Fibroblast of skin of abdomen (primary cell): ENCODE results near the gene E2F4.

ENCODE experiments used
- DNase-seq: peaks from one replicate; pipeline ENCODE4 v3.0.0-alpha.2; 2013

Gene E2F4

DNA sequence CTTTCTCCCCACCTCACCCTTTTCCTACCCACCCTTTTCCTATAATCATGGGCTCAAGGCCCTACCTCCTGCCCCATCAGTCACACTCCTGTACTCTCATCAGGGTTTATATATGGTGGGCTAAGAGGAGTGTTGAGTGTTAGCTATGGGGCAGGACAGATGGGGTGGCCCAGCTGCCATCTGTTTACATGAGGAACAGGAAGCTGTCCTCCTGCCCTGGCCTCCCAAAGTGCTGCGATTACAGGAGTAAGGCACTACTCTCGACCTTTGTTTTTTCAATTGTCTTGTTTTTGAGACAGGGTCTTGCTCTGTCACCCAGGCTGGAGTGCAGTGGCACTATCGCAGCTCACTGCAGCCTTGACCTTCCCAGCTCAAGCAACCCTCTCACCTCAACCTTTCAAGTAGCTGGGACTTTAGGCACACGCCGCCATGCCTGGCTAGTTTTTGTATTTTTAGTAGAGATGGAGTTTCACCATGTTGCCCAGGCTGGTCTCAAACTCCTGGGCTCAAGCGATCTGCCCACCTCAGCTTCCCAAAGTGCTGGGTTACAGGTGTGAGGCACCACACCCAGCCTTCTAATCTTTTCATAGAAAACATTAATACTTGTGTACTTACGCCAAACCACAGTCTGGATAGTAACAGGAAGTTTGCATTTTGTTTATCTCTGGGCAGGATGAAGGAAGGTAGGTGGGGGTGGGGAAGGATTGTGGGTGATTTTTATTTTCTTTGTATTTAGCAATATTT is 33.9 kb upstream of the E2F4 start:
- no peak for DNase-seq

GRCh38 chr16:67158637-67159600 is 33.0 kb upstream of the E2F4 start:
- DNase-seq, result no peak

DNA sequence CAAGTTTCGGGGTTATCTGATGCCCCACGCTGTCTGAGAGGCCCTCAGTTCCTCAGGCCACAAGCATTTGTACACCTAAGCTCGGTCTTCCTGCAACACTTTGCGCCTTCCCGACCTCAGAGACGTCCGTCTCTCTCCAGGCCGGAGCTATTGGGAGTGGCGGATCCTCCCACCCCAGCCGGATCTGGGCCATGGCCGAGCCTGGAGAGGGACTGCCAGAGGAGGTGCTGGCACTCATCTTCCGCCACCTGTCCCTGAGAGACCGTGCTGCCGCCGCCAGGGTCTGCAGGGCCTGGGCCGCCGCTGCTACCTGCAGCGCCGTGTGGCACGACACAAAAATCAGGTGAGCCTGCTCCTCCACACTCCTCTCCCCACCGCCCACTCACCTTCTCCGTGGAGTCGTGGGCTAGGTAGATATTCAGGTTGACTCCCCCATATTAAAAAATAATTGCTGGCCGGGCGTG is 30.3 kb upstream of the E2F4 start:
- DNase-seq, result no peak

DNA sequence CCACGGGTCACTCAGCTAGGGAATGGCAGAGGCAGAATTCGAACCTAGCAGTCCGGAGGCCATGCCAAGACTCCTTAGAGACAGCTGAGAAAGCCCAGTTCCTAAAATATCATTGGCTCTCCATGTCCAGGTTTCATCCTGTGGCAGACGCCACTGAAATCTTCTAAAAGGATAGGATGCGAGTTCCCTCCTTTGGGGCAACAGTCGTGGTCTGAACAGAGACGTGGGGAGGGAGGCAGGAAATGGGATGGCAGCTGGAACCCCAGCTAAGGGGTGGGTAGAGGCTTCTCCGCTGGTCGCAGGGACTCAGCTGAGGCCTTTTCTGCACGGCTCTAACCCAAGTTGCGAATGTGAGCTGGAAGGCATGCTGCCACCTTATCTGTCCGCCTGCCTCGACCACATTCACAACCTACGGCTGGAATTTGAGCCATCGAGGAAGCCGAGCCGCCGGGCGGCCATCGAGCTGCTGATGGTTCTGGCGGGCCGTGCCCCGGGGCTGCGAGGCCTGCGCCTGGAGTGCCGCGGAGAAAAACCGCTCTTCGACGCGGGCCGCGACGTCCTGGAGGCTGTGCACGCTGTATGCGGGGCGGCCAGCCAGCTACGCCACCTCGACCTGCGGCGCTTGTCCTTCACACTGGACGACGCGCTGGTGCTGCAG is 29.3 kb upstream of the E2F4 start:
- DNase-seq, result no peak

DNA sequence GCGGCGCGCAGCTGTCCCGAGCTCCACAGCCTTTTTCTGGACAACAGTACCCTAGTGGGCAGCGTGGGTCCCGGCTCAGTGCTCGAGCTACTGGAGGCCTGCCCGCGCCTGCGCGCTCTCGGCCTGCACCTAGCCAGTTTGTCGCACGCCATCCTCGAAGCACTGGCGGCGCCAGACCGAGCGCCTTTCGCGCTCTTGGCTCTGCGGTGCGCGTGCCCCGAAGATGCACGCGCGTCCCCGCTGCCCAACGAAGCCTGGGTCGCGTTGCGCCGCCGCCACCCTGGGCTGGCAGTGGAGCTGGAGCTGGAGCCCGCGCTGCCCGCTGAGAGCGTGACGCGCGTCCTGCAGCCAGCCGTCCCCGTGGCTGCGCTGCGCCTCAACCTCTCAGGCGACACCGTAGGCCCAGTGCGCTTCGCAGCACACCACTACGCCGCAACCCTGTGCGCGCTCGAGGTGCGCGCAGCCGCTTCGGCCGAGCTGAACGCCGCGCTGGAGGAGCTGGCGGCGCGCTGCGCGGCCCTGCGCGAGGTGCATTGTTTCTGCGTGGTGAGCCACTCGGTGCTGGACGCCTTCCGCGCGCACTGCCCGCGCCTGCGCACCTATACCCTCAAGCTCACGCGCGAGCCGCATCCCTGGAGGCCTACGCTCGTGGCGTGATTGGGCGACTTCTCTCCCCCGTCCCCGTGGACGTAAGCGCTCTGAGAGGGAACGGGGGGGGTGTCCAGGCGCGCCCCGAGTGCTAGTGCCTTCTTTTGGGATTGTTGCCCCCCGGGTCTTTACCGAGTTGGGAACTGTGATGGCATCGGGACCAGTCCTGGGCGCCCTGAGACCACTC is 28.6 kb upstream of the E2F4 start:
- DNase-seq, result no peak

DNA sequence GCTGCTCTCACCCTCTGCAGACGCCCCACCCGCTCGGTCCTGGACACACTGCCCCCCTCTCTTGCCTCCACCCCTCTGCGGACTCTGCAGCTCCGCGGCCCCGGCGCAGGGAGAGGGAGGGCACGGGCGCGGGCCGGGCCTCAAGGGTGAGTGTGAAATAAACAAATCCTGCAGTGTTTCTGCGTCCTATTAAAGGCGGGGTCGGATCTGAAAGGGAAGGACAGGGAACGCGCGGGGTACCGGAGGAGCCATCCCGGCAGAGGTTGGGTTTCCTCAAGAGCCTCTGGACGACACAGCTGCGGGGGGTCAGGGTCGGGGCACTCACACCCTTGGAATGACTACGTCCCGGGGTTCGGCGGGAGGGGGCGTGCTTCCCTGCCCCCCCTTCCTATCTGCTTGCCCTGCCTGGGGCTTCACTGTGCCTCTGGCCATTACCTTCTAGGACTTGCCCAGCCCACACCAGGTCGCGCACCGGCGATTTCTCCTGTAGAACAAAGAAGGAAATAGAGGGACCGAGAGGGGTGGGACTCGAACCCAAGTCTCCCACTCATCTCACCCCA is 27.9 kb upstream of the E2F4 start:
- DNase-seq, result no peak

GRCh38 chr16:67164599-67165061 is 27.3 kb upstream of the E2F4 start, which contains the start of gene HSF4:
HSF4 (plus strand) TSS chr16:67164745; CDS start chr16:67164812, 67 bp downstream.
- no peak for DNase-seq

DNA sequence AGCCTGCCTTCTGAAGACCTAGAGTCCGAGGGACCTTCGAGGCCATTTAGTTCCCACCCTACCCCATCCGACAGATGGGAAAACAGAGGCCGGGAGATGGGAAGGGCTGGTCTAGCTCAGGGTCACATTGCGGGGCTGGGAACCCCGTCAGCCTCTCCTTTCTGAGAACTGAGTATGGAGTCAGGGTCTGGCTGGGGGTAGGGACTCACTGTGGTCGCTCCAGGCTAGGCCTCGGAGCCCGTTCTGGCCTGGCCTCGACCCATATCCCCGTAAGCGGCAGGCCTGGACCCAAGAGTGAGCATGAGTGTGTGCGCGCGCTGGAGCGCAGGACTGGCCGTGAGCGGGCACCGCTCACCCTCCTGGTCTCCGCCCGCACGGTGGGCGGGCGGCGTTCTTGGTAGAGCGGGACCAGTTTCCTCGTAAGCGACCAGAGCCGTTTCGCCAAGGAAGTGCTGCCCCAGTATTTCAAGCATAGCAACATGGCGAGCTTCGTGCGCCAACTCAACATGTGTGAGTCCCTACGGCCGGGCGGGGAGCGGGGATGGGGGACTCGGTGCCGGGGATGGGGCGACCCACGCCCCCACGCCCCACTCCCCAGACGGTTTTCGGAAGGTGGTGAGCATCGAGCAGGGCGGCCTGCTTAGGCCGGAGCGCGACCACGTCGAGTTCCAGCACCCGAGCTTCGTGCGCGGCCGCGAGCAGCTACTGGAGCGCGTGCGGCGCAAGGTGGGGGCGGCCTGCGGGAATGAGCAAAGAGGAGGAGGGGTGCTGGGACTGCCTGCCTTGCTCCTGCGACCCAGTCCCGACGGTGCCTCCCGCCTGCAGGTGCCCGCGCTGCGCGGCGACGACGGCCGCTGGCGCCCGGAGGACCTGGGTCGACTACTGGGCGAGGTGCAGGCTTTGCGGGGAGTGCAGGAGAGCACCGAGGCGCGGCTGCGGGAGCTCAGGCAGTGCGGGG is 26.6 kb upstream of the E2F4 start:
- DNase-seq, result no peak

DNA sequence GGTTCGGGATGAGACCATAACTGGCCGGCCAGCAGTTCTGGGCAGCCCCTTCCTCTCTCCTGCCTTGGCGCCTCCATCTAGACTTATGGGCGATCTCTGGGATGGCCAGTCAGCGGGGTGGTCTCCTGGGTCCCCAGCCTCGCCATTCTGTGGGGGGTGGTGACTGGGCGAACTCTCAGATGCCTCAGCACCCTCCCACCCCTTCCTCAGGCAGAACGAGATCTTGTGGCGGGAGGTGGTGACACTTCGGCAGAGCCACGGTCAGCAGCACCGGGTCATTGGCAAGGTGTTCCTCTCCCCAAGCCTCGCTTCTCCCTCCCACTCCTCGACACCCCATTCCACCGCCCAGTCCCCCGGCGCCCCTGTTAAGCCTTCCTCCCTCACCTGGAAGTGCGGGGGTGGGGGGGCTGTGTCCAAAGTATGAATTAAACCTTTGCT is 25.8 kb upstream of the E2F4 start:
- DNase-seq, result no peak

- DNase-seq, result no peak
Measured at GRCh38 chr16:67166598-67167168, 25.3 kb upstream of the E2F4 start.

DNA sequence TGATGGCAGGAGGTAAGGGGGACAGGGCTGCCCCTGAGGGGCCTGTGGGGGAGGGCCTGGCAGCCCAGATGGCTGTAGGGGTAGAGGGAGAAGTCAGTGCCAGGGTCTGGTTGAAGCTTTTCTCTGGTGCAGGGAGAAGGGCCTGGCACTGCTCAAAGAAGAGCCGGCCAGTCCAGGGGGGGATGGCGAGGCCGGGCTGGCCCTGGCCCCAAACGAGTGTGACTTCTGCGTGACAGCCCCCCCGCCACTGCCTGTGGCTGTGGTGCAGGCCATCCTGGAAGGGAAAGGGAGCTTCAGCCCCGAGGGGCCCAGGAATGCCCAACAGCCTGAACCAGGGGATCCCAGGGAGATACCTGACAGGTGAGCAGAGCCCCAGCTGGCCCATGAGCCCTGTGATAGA is 24.4 kb upstream of the E2F4 start:
- DNase-seq, result no peak

- DNase-seq, result no peak
Measured at GRCh38 chr16:67169011-67169451, 22.9 kb upstream of the E2F4 start.

- DNase-seq, result no peak
Measured at GRCh38 chr16:67169642-67170167, 22.2 kb upstream of the E2F4 start.

GRCh38 chr16:67170168-67170948 is 21.6 kb upstream of the E2F4 start, which contains the start of gene NOL3:
NOL3 (plus strand) TSS chr16:67170538.
- peak; percentile 82 for DNase-seq

GRCh38 chr16:67170949-67171649 is 20.9 kb upstream of the E2F4 start:
- DNase-seq, result no peak

- no peak for DNase-seq
Measured at GRCh38 chr16:67173323-67173722, 18.6 kb upstream of the E2F4 start.

DNA sequence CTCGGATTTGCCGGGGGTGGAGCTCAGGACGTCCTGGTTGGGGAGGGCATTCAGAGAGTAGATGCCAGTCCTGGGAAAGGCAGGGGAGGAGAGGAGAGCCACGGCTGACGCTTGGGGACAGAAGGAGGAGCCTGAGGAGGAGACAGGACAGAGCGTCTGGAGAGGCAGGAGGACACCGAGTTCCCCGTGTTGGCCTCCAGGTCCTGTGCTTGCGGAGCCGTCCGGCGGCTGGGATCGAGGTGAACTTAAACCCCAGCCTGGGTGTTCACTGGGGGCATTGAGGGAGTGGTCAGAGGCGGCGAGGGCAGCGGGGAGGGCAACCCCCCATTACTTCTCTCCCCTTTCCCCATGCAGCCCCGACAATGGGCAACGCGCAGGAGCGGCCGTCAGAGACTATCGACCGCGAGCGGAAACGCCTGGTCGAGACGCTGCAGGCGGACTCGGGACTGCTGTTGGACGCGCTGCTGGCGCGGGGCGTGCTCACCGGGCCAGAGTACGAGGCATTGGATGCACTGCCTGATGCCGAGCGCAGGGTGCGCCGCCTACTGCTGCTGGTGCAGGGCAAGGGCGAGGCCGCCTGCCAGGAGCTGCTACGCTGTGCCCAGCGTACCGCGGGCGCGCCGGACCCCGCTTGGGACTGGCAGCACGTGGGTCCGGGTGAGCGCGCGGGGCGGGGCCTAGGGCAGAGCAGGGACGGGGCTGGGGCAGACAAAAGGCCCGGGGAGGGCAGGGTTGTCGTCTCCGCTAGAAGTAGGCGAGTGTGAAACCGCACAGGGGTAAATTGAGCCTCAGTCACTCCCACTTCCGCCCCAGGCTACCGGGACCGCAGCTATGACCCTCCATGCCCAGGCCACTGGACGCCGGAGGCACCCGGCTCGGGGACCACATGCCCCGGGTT is 17.9 kb upstream of the E2F4 start:
- peak; percentile 73 for DNase-seq
